C4-2B (cell line): ENCODE data around the gene ARL5B.

Experiments
- H3K27ac ChIP-seq: fragments of 450-650 bp; 2 replicates; pipeline ENCODE4 v1.5.1; 2017
- ZFX ChIP-seq: fragments of 450-650 bp; IDR thresholded peaks from 2 replicates; pipeline ENCODE4 v1.6.1; 2017
- TF ChIP-seq, protein P1 (sequence below): fragments of 450-650 bp; conservative IDR thresholded peaks from 2 replicates; pipeline ENCODE4 v1.5.1; 2017; ENCODE audit warnings: mild to moderate bottlenecking

ARL5B gene

DNA sequence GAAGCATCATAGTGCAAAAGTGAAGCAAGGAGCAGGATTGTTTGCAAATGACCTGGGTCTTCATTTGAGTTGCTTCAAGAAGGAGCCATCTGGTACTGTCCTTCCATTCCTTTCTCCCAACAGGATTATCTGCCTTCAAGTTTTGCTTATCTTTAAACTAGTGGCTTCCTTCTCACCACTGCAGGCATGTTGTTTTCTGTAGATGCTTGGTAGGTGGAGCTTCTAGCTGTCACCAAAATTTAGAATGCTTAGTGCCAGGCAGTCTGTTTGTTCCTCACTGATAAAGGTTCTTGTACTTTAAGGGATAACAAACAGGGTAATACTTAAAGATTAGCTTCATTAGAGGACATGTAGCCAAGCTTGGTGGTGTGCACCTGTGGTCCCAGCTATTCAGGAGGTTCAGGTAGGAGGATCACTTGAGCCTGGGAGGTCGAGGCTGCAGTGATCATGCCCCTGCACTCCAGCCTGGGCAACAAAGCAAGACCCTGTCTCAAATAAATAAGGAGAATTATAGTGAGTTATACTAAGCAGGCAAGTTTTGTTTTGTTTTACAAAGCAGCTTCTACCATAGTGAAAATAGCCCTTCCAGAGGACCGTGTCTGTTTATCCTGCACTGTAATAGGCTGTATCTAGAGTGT is 5.7 kb downstream of the ARL5B start:
- TF ChIP-seq ZFX = no peak
- TF ChIP-seq, protein P1, sequence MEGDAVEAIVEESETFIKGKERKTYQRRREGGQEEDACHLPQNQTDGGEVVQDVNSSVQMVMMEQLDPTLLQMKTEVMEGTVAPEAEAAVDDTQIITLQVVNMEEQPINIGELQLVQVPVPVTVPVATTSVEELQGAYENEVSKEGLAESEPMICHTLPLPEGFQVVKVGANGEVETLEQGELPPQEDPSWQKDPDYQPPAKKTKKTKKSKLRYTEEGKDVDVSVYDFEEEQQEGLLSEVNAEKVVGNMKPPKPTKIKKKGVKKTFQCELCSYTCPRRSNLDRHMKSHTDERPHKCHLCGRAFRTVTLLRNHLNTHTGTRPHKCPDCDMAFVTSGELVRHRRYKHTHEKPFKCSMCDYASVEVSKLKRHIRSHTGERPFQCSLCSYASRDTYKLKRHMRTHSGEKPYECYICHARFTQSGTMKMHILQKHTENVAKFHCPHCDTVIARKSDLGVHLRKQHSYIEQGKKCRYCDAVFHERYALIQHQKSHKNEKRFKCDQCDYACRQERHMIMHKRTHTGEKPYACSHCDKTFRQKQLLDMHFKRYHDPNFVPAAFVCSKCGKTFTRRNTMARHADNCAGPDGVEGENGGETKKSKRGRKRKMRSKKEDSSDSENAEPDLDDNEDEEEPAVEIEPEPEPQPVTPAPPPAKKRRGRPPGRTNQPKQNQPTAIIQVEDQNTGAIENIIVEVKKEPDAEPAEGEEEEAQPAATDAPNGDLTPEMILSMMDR = no peak
- no peak overlapping the region for H3K27ac ChIP-seq

DNA sequence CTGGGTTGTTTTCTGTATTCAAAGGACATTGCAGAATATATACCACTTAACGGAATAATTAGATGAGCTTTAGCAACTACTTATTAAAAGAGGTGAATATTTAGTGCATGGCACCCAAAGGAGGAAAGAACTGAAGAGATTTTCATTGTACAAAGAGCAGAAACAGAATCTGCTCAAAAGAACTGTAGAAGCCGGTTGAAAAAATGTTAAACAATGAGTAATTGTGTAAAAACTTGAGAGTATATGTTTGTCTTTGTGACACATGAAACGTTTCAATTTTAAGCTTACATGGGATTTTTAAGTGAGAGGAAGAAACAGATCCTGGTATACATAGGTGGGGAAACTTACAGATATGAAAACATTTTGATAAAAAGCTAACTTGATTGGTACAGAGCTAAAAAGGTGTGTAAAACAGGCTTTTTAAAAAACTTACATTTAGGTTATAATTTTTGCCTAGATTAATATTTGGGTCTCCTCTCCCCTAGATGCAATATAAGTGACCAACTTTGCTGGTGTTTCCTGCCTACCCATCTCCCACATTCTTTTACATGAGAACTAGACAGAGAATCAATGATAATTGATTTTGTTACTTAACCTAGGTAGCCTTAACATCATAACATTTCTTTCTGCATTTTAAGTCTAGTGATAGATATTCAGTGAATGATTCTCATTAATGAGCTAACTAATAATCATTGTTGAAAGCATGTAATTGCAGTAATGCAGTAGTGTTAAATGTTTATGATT is 6.8 kb downstream of the ARL5B start:
- no peak overlapping the region for H3K27ac ChIP-seq
- TF ChIP-seq ZFX = no peak
- TF ChIP-seq, protein P1 = no peak

DNA sequence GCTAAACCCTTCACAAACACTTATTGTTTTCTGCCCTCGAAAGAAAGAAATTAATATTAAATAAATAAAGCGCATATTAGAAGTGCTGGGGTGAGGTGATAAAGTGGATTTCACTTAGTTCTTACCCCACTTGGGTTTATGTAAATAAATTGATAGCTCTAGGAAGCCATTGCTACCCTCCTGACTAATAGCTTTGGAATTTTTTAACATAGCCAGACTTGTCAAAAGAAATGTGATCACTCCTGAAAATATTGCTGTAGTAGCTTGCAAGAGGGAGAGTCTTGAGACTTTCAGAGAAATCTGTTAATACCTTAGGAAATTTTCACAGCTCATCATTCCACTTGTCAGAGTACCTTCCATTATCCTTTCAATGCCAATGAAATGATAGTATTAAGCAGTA is 7.6 kb downstream of the ARL5B start:
- no peak overlapping the region for H3K27ac ChIP-seq
- TF ChIP-seq ZFX = no peak
- TF ChIP-seq, protein P1 = no peak

DNA sequence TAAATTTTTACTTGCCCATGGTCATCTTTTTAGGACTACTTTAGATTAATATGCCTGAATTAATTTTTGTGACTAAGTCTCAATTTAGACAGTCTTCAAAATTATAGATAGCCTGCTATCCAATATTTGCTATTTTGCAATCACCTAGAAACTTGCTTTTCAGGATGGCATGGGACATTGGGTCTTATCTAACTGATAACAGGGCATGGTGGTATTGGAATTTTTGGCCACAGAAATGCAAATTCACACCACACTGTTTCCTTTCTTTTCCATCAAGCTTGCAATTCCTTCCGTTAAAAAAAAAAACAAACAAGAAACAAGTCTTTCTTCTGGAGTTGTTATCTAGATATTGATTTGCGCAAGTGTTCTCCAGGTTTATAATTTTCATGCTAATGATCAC is 8.8 kb downstream of the ARL5B start:
- no peak overlapping the region for H3K27ac ChIP-seq
- no peak for TF ChIP-seq ZFX
- TF ChIP-seq, protein P1 = no peak

DNA sequence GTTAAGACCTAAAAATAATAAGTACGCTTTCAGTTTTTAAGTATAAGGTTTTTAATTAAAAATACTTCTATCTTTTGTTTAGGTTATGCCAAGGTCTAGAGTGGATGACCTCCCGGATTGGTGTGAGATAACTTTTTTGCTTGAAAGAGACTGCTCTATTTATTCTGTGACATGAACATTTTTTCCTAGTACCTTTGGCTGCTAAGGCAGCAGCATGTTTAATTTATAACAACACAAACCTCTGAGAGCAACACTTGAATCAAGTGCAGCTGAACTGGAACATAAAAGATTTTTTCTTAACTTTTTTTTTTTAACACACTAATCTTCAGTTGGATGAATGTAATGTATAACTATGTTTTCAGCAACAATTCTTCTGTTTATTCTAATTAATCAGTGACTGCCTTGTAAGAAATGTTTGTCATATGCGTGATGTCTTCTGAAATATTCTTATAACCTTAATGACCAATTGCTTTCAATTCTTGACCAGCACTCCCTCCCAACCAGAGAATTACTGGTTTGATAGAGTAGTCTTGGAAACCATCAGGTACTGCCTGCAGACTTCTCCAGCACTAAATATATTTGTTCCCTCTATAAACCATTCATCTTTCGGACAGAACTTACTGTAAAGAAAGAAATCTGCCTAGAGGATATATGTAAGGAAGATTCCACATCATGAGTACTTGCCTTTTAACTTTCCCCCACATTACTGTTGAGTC is 16.0 kb downstream of the ARL5B start:
- no peak for TF ChIP-seq ZFX
- TF ChIP-seq, protein P1 = no peak

DNA sequence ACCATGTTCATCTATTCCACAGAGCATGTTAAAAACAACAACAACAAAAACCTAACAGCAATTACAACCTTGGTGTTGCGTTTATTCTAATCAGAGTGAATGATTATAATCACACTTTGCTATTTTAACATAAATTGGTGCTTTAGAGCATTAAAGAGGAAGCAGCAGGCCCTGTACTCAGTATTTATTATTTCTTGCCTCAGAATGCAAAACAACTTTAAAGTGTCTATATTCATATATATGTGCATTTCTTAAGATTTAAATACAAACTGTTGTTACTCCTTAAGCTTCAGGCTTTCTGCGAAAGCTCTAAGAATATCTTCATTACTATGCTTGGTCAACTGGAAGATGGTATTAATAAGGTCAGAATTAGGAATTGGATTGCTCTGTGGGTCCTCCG is 21.5 kb downstream of the ARL5B start:
- no peak overlapping the region for H3K27ac ChIP-seq
- no peak for TF ChIP-seq ZFX
- TF ChIP-seq, protein P1 = no peak

More for the DNA sequence above, 16.0 kb downstream of the ARL5B start:
- no peak overlapping the region for H3K27ac ChIP-seq

DNA sequence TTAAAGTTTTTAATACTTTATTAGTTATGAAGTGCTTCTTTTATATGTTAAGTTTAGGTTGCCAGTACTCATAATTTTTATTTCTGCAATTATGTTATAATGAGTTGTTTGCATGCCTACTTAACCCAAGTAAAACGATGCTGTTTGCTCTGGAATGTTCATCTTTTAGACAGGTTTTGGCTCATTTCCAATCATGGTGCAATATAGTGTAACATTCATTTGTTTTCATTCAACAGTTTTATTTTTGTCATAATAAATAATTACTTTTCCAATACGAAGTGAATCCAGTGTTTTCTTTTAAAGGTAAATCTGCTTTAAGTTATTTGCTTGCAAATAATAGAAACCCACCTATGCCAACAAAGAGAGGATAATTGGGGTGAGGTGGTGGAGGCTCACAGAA is 22.1 kb downstream of the ARL5B start:
- no peak overlapping the region for H3K27ac ChIP-seq
- TF ChIP-seq, protein P1 = no peak
- TF ChIP-seq ZFX = no peak
